Measurements from ENCODE around the gene RPA4. TPM values are rescaled to one million over a fixed set of nuclear protein-coding genes. Genes with fewer than 3 reads are reported as not detected.

Gene RPA4
- total and polyA plus RNA-seq, 8 donors: 0.15 to 12.2 (median 4.8) TPM; not detected in 3

GRCh38 chrX:96919672-96920071, 36.0 kb downstream of the RPA4 start:
- no peak for TF ChIP-seq POLR2A (IDR thresholded peaks at IDR 0.05)
- no peak for TF ChIP-seq EP300 (IDR thresholded peaks at IDR 0.05)
- TF ChIP-seq CTCF (IDR thresholded peaks at IDR 0.05): no peak
- TF ChIP-seq POLR2AphosphoS5 (IDR thresholded peaks at IDR 0.05): no peak
- WGBS, 5 donors: 86 to 98% (median 95%) methylated on average over 4 of the region's 4 CpGs
- Histone ChIP-seq H3K27ac (no peak overlapping the region), H3K4me1 (no peaks in the 10 kb centered on the region), H3K36me3 (no peaks in the 10 kb centered on the region), H3K27me3 (no peaks in the 10 kb centered on the region), H3K4me3 (no peak overlapping the region), H3K9me3 (no peaks in the 10 kb centered on the region)
- no peak for DNase-seq
- intact Hi-C loops (cut with DNase I; ENCODE audit: low total_unique reads): no loop called here

GRCh38 chrX:96924581-96924980, 40.9 kb downstream of the RPA4 start:
- Histone ChIP-seq H3K27ac (no peak overlapping the region), H3K4me1 (no peaks in the 10 kb centered on the region), H3K4me3 (no peak overlapping the region), H3K36me3 (no peaks in the 10 kb centered on the region), H3K27me3 (no peaks in the 10 kb centered on the region), H3K9me3 (no peaks in the 10 kb centered on the region)
- no peak for DNase-seq
- intact Hi-C loops (cut with DNase I; ENCODE audit: low total_unique reads): no loop called here
- 64 to 94% (median 82%) methylated on average over 3 of the region's 3 CpGs for WGBS, 5 donors
- TF ChIP-seq POLR2A (IDR thresholded peaks at IDR 0.05) (no peak), POLR2AphosphoS5 (IDR thresholded peaks at IDR 0.05) (no peak), EP300 (IDR thresholded peaks at IDR 0.05) (no peak), CTCF (IDR thresholded peaks at IDR 0.05) (no peak)

GRCh38 chrX:96929036-96929435, 45.3 kb downstream of the RPA4 start:
- intact Hi-C loops (cut with DNase I; ENCODE audit: low total_unique reads): no loop called here
- Histone ChIP-seq H3K4me3 (no peak overlapping the region), H3K27me3 (no peaks in the 10 kb centered on the region), H3K36me3 (no peaks in the 10 kb centered on the region), H3K27ac (no peak overlapping the region), H3K4me1 (no peaks in the 10 kb centered on the region), H3K9me3 (no peaks in the 10 kb centered on the region)
- no peak for DNase-seq
- TF ChIP-seq POLR2A (IDR thresholded peaks at IDR 0.05): no peak
- no peak for TF ChIP-seq CTCF (IDR thresholded peaks at IDR 0.05)
- no peak for TF ChIP-seq EP300 (IDR thresholded peaks at IDR 0.05)
- TF ChIP-seq POLR2AphosphoS5 (IDR thresholded peaks at IDR 0.05): no peak

Other genes with a start within 250 kb of the RPA4 start
- 10 to 100 TPM; 22.9 to 52.5 (median 35.5) TPM for gene DIAPH2, start 199.1 kb upstream of the RPA4 start, total RNA-seq
- gene DIAPH2, start 199.1 kb upstream of the RPA4 start, polyA plus RNA-seq: 1 to 10 TPM; 5.2 to 8.1 (median 5.6) TPM